GM19372 (cell line): ENCODE data around the gene IFNA13.
A peak's percentile ranks its signal among the peaks of the same experiment; 100 is the strongest.
"Not testable (repeated sequence)": the region's sequence is repeated elsewhere in the genome, so short reads cannot be mapped to it uniquely, and the experiment has no call there.

ENCODE experiments used
- ATAC-seq: cut with Tn5 transposase; IDR thresholded peaks from one replicate; pipeline ENCODE4 v1.9.1; 2021; ENCODE audit warnings: mild to moderate bottlenecking, low read depth, moderate library complexity; ENCODE audit not compliant: unreplicated experiment

The IFNA13 gene

DNA sequence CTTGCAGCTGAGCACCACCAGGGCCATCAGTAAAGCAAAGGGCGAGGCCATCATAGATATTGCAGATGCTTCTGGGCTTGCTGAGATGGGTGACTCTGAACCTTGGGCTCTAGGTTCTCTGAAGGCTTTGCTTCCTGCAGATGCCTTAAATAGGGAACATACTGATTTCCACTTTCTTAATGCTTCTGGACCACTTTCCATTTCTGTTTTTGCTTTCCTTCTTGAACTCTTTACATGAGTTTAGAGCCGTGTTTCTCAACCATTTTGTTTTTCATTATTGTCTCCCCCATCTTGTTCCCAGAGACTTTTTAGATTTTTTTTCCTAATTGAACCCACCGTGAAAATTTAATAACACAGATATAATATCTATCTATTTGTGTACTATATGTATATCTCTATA, at the start of gene IFNA13:
TSS of gene IFNA13 (minus strand) at position 101 of the 400 bp plus-strand sequence. CDS start at position 54, 47 bp downstream.
- ATAC-seq = no peak

DNA sequence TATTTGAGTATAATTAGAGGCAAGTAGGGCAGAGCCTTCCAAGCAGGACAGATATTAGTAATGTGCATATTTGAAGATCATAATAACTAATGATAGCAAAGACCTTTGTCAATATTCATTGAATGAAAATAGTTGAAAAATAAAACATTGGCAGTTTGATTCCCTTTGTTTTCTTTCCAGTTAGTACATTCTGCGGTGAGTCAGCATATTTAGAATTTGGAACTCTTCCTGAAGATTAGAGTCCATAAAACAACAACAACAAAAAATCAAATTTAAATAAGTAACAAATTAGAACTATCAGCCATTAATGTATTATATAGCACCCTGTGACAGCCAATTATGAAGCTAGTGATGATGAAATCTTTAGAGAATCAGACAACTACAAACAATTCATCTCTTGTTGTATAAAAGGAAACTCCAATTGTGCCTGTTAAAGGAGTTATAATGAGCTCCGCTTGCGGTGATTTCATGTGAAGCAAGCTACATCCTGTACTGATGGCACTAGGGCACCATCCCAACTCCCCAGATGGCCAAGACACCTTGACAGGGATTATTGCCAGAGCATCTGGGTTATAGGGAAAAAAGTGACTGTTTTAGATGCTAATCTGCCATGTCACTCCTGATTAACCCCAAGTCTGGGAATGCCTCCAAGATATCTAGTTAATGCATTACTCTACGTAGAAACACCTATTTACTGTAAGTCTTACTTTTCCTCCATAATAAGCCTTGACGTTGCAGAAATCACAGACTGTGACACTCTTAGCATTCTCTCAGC, 47.8 kb upstream of the IFNA13 start:
- ATAC-seq = no peak

DNA sequence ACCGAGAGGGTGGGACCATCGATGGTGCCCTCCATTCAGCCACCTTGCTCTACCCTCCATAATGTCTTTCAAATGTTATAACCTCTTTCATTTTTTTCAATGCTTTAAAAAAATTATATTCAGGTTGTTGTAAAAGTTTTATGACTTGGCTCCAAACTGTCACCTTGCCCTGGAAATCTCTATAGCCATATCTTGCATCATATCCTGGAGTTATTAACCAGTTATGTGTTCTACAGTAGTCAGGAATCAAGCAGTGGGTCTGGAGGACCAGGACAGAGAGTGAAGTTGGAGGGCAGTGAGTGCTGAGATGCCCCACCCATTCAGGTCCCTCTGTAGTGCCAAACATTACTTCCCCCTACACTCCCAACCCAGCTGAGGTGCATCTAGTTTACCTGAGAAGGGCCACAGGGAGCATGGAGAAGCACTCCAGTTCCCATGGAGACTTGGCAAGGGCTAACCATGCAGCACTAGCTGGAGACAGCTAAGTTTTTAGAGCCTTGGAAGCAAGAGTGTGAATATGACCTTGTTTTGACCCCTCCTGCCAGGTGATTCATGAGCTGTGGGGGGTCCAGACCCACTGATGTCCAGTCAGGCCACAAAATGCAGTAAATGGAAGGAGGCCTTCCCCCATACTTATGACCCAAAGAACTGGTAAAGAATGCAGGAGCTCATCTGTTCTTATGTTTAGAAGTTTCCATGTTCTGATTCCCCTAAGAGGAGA, 46.5 kb upstream of the IFNA13 start:
- ATAC-seq = no peak

DNA sequence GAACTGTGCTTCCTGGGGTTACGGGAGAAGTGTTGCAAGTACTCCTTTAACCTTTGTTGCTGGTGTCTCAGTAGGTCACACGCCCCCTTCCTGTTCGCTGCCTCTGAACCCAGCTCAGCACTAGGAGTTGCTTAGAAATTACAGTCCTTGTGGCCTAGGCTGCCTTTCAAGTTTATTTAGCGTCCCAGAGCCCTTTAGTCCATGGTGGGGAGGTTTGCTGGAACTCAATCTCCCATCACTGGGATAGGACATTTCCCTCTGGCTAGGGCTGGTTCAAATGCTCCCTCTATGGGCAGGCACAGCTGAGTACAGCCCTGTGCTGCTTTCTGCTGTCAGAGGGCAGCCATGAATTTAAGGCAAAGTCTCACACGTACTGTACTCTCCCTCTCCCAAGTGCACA, 45.8 kb upstream of the IFNA13 start:
- ATAC-seq = no peak

DNA sequence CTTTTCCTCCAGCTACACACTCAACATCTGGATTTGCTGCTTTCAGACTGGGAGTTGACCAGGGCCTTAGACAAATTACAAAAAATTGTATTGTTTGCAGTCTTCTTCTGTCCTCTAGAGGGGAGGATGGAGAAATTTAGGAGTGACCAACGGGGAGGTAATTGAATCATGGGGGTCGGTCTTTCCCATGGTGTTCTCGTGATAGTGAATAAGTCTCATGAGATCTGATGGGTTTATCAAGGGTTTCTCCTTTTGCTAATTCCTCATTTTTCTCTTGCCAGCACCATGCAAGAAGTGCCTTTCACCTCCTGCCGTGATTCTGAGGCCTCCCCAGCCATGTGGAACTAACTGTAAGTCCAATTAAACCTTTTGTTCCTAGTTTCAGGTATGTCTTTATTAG, 45.3 kb upstream of the IFNA13 start:
- no peak for ATAC-seq

DNA sequence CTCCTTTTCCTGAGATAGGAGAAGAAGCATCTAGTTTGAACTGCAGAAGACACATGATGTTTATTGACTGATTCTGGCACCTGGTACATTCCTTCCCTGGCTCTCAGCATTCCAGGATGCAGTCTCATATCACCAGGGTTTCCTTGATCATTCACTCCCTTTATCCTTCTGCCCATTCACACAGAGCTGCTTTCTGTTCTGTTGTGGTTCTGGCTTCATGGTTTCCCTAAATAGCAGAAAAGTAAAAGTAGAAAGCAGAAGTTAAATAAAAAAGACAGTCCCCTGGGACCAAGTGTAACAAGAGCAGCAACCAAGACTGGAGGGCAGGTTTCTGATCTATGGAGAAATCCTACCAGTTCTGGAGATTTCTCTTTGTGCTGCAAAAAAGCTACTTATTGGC, 44.2 kb upstream of the IFNA13 start:
- no peak for ATAC-seq

DNA sequence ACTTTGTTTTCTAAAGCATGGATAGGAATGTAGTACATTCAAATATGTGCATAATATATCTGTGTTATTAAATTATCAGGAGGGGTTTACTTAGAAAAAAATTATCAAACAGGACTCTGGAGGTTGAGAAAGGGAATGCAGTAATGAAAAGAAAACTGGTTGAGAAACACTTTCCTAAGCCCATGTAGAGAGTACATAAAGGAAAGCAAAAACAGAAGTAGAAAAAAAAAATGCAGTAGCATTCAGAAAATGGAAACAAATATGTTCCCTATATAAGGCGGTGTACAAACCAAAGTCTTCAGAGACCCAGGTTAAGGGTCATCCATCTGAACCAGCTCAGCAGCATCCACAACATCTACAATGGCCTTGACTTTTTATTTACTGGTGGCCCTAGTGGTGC, 41.0 kb upstream of the IFNA13 start, which contains the start of gene IFNA8:
TSS of gene IFNA8 (plus strand) at position 301 of the 400 bp plus-strand sequence. CDS start at position 361, 60 bp downstream.
- no peak for ATAC-seq

DNA sequence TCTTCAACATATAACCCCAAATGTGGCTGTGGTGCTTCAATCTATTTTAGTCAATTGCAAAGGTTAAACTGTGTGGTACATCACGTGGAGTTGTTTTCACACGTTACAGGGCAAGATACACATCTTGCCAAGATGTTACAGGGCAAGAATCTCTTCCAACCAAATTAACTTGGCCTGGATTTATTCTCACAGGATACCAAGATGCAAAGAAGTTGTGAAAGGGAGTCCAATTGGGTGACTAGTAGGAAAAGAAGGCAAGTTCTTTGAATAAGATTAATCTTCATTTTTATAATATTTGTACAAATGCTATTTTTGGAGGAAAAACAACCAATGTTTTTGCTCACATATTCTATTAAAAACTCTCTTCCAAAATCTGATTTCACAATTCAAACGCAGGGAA, 36.3 kb upstream of the IFNA13 start:
- ATAC-seq = no peak

DNA sequence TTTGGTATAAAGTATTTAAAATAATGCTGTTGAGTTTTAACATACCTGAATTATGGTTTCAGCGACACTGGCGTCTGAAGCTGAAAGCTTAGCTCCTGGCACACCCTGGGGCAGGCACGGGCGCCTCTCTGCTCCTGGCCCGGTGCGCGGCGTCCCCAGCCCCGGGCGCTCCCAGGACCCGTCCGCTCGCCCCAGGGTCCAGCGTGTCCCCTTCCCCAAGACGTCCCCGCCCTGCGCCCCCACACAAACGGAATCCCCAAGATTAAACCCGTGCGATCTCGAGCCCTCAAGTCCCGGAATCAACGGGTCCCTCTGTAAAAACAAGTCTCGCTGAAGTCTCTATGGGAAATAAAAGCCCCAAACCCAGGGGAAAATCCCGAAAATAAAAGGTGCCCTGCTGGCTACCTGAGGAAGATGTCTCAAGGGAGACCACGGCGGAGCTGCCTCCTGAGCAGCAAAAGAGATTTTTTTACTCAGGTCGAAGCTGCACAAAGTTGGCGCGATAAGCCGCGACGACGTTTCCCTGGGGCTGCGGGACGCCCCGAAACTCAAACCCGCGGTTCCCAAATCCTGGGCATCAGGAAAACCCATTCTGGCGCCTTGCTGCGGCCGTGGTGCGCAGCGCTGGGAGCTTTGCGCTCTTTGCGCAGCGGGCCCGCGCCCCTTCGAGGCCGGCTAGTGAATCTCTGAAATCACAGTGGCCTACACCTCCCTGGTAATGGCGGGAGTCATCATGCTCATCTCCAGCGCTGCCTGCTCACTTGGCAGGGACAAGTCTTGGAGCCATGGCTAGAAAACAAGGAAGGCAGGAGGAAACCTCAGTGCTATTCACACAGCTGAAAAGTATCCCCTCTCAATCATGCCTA, 34.8 kb upstream of the IFNA13 start:
- no peak for ATAC-seq

DNA sequence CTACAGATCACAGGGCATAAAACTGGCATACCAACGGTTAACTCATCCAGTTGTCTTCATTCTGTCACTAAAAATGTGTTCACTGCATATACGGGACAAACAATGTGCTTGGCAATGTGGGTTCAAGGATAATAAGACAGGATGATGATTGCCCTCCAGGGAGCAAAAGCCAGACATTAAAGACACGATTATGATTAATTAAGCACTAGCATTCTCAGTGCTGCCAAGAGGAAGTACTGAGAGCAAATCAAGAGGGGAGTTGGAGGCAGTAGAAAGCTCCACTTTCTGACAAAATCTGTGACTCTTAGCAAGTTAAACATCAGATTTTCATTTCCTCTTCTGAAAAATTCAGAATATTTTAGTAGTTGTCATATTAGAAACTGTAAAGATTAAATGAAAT, 32.1 kb upstream of the IFNA13 start:
- ATAC-seq = no peak

DNA sequence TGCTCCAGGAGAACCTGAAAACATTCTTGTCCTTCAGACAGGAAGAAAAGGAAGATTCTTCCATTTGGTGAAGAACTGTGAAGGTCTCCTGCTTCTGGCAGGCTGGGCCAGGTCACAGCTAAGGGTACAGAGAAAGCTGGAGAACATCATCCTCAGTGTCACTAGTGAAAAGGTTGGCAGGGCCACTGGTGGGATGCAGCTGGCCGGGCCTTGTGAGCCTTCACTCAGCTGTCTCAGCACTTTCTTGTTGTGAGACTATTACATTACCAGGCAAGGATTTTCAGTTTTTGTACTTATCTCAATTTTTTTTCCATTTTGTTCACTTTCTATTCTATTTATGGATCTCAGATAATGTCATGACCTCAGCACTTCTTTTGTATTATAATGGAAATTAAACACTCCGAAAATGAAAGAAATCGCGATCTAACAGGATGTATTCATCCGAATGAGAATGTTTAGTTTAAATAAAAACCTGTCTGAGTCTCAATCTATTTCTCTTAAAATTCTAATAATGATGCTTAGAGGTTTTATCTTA, 31.2 kb upstream of the IFNA13 start:
- ATAC-seq = no peak

DNA sequence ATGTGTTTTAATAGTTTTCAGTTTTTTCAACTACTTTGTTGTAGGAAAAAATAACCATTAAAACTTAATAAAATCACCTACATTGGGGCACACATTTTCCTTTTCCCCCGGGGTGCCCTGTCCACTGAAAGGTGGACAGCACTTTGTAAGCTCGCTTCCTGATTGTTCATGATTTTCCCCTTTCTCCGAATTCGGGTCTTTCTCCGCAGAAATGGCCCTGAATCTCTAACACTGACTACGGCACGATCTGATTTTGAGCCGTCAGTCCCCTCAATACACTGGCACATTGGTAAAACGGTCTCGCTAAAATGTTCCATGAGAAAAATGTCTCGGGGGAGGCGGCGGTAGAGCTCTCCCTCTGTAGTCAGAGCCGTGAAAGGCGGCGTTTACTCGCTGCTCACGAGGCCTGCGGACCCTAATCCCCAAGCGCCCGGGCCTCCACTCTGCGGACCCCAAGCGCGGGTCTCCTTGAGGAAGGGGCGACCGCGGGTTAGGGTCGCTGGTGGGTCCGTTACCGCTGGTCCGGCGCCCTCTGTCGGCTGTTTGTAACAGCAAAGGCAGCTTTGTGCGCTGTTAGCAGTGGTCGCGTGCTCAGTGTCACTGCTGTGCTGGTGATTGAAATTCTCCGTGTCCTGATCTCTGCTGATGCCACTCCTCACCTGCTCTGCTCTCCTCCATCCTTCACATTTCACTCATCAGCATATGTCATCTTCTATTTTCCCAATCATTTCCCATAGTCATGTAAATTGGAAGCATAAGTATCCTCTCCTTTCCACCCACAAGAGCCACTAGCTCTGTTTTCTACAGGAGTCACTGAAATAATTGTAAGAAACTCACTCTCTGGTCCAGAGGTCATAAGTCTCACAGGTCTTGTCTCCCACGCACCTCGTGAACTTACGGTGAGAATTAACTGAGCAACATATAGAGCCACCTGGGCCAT, 28.2 kb upstream of the IFNA13 start:
- ATAC-seq = peak; percentile 53

DNA sequence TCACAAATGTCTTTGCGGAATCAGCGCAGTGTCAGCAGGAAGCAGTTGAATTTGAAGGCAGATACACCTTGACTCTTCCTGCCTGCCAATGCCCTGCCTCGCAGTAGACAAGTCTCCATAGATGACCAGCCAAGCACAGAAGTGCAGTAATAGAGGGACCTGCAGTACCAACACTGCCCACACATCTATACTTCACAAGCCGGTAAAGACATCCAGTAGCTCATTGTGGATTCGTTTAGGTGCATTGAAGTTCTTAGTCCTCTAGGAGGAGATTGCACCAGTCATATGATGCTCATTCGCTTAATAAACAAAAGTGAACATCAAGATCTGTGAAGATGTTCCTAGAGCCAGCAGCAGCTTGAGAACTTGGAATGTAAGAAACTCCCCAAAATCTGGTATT, 24.4 kb upstream of the IFNA13 start:
- ATAC-seq = peak; percentile 85

DNA sequence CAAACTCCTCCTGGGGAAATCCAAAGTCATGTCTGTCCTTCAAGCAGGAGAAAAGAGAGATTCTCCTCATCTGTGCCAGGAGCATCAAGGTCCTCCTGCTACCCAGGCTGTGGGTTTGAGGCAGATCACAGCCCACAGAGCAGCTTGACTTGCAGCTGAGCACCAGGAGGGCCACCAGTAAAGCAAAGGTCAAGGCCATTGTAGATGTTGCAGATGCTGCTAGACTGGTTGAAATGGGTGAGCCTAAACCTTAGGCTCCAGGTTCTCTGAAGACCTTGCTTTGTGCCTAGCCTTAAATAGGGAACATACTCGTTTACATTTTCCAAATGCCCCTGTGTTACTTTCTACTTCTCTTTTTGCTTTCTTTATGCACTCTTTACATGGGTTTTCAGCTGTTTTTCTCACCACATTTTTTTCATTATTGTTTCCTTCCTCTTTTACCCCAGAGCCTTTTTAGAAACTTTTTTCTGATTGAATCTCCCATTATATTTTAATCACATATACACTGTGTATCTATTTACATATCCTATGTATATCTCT, 17.3 kb upstream of the IFNA13 start, which contains the start of gene IFNA2:
TSS of gene IFNA2 (minus strand) at position 268 of the 540 bp plus-strand sequence. CDS start at position 199, 69 bp downstream.
- no peak for ATAC-seq

DNA sequence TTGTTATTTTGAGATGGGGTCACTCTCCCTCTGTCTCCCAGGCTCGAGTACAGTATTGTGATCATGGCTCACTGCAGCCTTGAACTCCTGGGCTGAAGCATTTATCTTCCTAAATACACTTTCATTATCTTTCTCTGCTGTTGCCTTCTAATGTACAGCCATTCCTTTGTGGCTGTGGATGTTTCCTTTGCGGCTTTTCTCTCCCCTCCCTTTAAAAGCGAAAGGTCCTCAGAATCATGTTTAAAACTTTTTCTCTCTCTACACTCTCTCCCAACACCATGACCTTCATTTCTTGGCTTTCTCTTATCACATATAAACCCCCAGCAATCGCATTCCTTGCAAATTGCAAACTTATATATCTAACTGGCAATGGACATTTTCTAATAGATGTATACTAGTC, 15.8 kb upstream of the IFNA13 start:
- no peak for ATAC-seq

DNA sequence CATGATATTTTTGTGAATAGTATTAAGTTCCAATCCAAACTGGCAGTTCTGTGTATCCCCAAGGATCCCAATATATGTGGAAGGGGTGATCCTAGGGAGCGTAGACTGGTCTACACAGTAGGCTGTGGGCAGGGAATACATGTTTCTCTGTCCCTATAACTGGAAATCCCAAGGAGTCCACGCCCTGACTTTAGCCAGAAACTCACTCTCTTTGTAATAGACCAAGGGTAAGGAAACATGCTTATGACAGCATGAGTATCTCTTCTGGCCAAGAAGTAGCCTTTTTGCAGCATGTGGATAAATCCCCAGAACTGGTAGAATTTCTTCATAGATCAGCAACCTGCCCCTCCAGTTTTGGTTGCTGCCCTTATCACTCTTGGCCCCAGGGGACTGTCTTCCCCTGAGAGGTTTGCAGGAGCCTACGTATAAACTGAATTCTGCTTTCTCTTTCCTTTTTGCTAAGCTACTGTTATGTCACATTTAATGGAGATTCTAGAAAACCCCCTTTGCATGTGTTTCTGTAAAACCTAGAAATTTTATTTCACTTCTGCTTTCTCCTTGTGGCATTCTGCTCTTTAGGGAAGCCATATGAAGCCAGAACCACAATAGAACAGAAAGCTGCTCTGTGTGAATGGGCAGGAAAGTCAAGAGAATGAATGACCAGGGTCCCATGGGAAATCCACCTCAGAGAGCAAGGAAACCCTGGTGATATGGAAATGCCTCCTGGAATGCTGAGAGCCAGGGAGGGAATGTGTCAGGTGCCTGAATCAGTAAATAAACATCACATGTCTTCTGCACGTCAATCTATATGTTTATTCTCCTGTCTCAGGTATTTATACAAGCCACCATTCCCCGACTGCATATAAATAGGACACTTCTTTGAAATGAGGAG, 13.8 kb upstream of the IFNA13 start:
- ATAC-seq = peak; percentile 98

DNA sequence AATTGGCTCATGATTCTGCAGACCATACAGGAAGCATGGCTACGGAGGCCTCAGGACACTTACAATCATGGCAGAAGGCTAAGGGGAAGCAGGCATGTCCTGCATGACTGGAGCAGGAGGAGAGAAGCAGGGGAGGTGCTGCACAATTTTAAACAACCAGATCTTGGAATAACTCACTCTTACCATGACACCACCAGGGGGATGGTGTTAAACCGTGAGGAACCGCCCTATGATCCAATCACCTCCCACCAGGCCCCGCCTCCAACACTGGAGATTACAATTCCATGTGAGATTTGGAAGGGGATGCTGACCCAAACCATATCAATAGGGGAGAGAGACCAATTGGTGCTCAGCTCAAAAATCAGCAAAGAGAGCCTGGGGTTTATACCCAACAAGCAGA, 3.6 kb upstream of the IFNA13 start:
- ATAC-seq = not testable (repeated sequence)

DNA sequence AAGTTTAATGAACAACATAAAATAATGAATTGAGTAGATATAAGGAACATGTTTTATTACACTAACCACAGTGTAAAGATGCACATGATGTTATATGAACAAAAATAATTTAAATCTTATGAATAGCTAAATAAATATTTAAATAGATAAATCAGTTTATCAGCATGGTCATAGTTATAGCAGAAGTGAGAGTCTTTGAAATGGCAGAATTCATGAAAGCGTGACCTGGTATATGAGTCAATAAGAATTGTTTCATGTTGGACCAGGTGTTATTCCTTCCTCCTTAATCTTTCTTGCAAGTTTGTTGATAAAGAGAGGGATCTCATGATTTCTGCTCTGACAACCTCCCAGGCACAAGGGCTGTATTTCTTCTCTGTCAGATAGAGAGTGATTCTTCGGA, 688 bp downstream of the IFNA13 start:
- not testable (repeated sequence) for ATAC-seq
